H9 (cell line): ENCODE measurements around the gene BIN1. TPM values are rescaled to one million over a fixed set of nuclear protein-coding genes. Genes with fewer than 3 reads are reported as not detected.

ENCODE experiments used
- DNase-seq: peaks from one replicate; pipeline ENCODE4 v3.0.0-alpha.2; 2017
- H2AFZ ChIP-seq: one replicate; pipeline ENCODE4 v1.6.1; 2013; ENCODE audit warnings: mild to moderate bottlenecking, low read length, control low read depth, moderate library complexity
- H2AK5ac ChIP-seq: 2 replicates; pipeline ENCODE4 v1.6.1; 2013; ENCODE audit warnings: low read length, control low read depth, mixed read lengths; ENCODE audit not compliant: insufficient read length
- H2BK120ac ChIP-seq: one replicate; pipeline ENCODE4 v1.6.1; 2013; ENCODE audit warnings: low read depth, mild to moderate bottlenecking, low read length, control low read depth, inconsistent platforms; ENCODE audit not compliant: poor library complexity, severe bottlenecking
- H2BK12ac ChIP-seq: 2 replicates; pipeline ENCODE4 v1.6.1; 2013; ENCODE audit warnings: low read length, control low read depth, mixed read lengths, low read depth; ENCODE audit not compliant: insufficient read length
- H2BK15ac ChIP-seq: 2 replicates; pipeline ENCODE4 v1.6.1; 2013; ENCODE audit warnings: low read depth, low read length, control low read depth
- H2BK20ac ChIP-seq: one replicate; pipeline ENCODE4 v1.6.1; 2013; ENCODE audit warnings: low read depth, mild to moderate bottlenecking, low read length, control low read depth, inconsistent platforms; ENCODE audit not compliant: poor library complexity, severe bottlenecking
- H2BK5ac ChIP-seq: 2 replicates; pipeline ENCODE4 v1.6.1; 2013; ENCODE audit warnings: low read length, control low read depth, mixed read lengths; ENCODE audit not compliant: insufficient read length
- H3K14ac ChIP-seq: 2 replicates; pipeline ENCODE4 v1.6.1; 2013; ENCODE audit warnings: low read length, control low read depth; ENCODE audit not compliant: insufficient read depth
- H3K18ac ChIP-seq: 2 replicates; pipeline ENCODE4 v1.6.1; 2013; ENCODE audit warnings: low read depth, mild to moderate bottlenecking, mixed read lengths, low read length, control low read depth; ENCODE audit not compliant: insufficient read length
- H3K23ac ChIP-seq: 2 replicates; pipeline ENCODE4 v1.6.1; 2013; ENCODE audit warnings: low read length, control low read depth, mixed read lengths, low read depth; ENCODE audit not compliant: insufficient read length
- H3K23me2 ChIP-seq: 2 replicates; pipeline ENCODE4 v1.6.1; 2013; ENCODE audit warnings: low read depth, mild to moderate bottlenecking, mixed read lengths, low read length, control low read depth; ENCODE audit not compliant: insufficient read length, poor library complexity, severe bottlenecking
- H3K27ac ChIP-seq: 2 replicates; pipeline ENCODE4 v1.5.1; 2013; ENCODE audit warnings: low read length, control low read depth, mixed read lengths, low read depth; ENCODE audit not compliant: insufficient read length
- H3K27me3 ChIP-seq: 2 replicates; pipeline ENCODE4 v1.6.1; 2013; ENCODE audit warnings: low read length, control low read depth, inconsistent platforms; ENCODE audit not compliant: insufficient read depth
- H3K4ac ChIP-seq: 2 replicates; pipeline ENCODE4 v1.6.1; 2013; ENCODE audit warnings: low read depth, mild to moderate bottlenecking, control low read depth, inconsistent platforms, low read length, moderate library complexity
- H3K4me1 ChIP-seq: 2 replicates; pipeline ENCODE4 v1.6.1; 2013; ENCODE audit warnings: low read length, control low read depth, inconsistent platforms; ENCODE audit not compliant: insufficient read depth
- H3K4me2 ChIP-seq: 2 replicates; pipeline ENCODE4 v1.6.1; 2013; ENCODE audit warnings: low read length, control low read depth, mixed read lengths; ENCODE audit not compliant: insufficient read length, insufficient read depth
- H3K56ac ChIP-seq: 2 replicates; pipeline ENCODE4 v1.6.1; 2013; ENCODE audit warnings: low read depth, mild to moderate bottlenecking, mixed read lengths, low read length, control low read depth; ENCODE audit not compliant: insufficient read length
- H3K79me1 ChIP-seq: 2 replicates; pipeline ENCODE4 v1.6.1; 2013; ENCODE audit warnings: low read depth, mild to moderate bottlenecking, moderate library complexity, low read length, control low read depth, inconsistent platforms; ENCODE audit not compliant: insufficient read depth, poor library complexity, severe bottlenecking
- H3K79me2 ChIP-seq: 2 replicates; pipeline ENCODE4 v1.6.1; 2013; ENCODE audit warnings: low read length, control low read depth, inconsistent platforms; ENCODE audit not compliant: insufficient read depth
- H3K9ac ChIP-seq: 2 replicates; pipeline ENCODE4 v1.6.1; 2013; ENCODE audit warnings: low read length, control low read depth, mixed read lengths; ENCODE audit not compliant: insufficient read length; ENCODE audit errors: extremely low read depth
- H3K9me3 ChIP-seq: one replicate; pipeline ENCODE4 v1.6.1; 2013; ENCODE audit warnings: low read depth, low read length, inconsistent platforms; ENCODE audit not compliant: control insufficient read depth
- H3T11ph ChIP-seq: one replicate; pipeline ENCODE4 v1.6.1; 2013; ENCODE audit warnings: mild to moderate bottlenecking, low read length, control low read depth, inconsistent platforms
- H4K20me1 ChIP-seq: one replicate; pipeline ENCODE4 v1.6.1; 2013; ENCODE audit not compliant: control insufficient read depth, insufficient read length, insufficient read depth
- H4K5ac ChIP-seq: 2 replicates; pipeline ENCODE4 v1.6.1; 2013; ENCODE audit warnings: low read depth, mild to moderate bottlenecking, mixed read lengths, low read length, control low read depth; ENCODE audit not compliant: insufficient read length
- H4K8ac ChIP-seq: replicated peaks from 2 replicates; pipeline ENCODE4 v1.6.1; 2013; ENCODE audit warnings: low read length, control low read depth, mixed read lengths, low read depth; ENCODE audit not compliant: insufficient read length
- H4K91ac ChIP-seq: 2 replicates; pipeline ENCODE4 v1.6.1; 2013; ENCODE audit warnings: low read depth, mild to moderate bottlenecking, moderate library complexity, mixed read lengths, low read length, control low read depth; ENCODE audit not compliant: insufficient read length
- H3K27ac Mint-ChIP-seq, 3 experiments: 2 replicates in 2 of 3; 3 replicates in 1 of 3; pipeline ENCODE4 v1.8.0; 2020 to 2021; ENCODE audit warnings: mixed read lengths in 3 of 3, mild to moderate bottlenecking in 1 of 3, moderate library complexity in 1 of 3
- H3K27me3 Mint-ChIP-seq: 2 replicates; pipeline ENCODE4 v1.8.0; 2021; ENCODE audit warnings: low read depth, mild to moderate bottlenecking, moderate library complexity, mixed read lengths
- H3K36me3 Mint-ChIP-seq, 3 experiments: 2 replicates in 2 of 3; 3 replicates in 1 of 3; pipeline ENCODE4 v1.8.0; 2020 to 2021; ENCODE audit warnings: low read depth in 3 of 3, mixed read lengths in 3 of 3; ENCODE audit not compliant: insufficient read depth in 1 of 3
- H3K4me1 Mint-ChIP-seq, 2 experiments: 2 replicates each; pipeline ENCODE4 v1.8.0; 2020; ENCODE audit warnings: mixed read lengths in 2 of 2
- H3K4me3 Mint-ChIP-seq, 2 experiments: 2 replicates in 1 of 2; 3 replicates in 1 of 2; pipeline ENCODE4 v1.8.0; 2020 to 2021; ENCODE audit warnings: mild to moderate bottlenecking in 2 of 2, mixed read lengths in 2 of 2, moderate library complexity in 1 of 2
- H3K9me3 Mint-ChIP-seq, 2 experiments: 2 replicates in 1 of 2; 3 replicates in 1 of 2; pipeline ENCODE4 v1.8.0; 2020; ENCODE audit warnings: mild to moderate bottlenecking in 2 of 2, mixed read lengths in 2 of 2, moderate library complexity in 1 of 2
- CTCF ChIP-seq: fragments of 200-600 bp; sonication (generic); conservative IDR thresholded peaks from 3 replicates; pipeline ENCODE4 v1.8.0; 2021; ENCODE audit warnings: antibody characterized with exemption, mild to moderate bottlenecking
- total RNA-seq: library from RNA; stranded (reverse); gene quantifications from 2 replicates; pipeline ENCODE4 v1.2.1, GENCODE V29; 2021

Gene BIN1
- total RNA-seq, 1 experiment from 2014 or later = 32.0 TPM

DNA sequence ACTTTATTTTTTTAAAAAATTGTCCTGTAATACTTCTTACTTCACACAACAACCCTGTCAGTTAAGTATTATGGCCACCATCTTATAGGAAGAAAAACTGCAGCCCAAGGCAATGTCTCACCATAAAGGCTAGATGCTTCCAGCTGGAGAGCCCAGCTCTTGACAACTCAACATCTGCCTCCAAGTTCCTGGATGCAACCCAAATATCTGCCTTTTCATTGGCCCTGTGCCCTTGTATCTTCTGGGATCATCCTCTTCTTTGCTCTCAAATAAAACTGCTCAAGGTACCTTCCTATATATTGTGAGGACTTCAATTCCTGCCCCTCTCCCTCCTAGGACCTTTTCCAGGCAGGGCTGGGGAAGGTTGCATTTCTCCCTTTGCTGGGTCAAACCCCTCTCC lies 69.5 kb downstream of the BIN1 start:
- Histone ChIP-seq H3K56ac (no peak overlapping the region), H3K18ac (no peak overlapping the region), H3K4me1 (no peaks in the 10 kb centered on the region), H3K4me2 (no peak overlapping the region), H2BK20ac (no peak overlapping the region), H2BK15ac (no peak overlapping the region), H2BK5ac (no peak overlapping the region), H3K9me3 (no peaks in the 10 kb centered on the region), H3K4ac (no peak overlapping the region), H3K9ac (no peak overlapping the region), H3K27me3 (no peaks in the 10 kb centered on the region), H3K23ac (no peak overlapping the region), H2BK120ac (no peak overlapping the region), H3K79me1 (no peaks in the 10 kb centered on the region), H4K20me1 (no peaks in the 10 kb centered on the region), H4K8ac (no peak overlapping the region), H3K14ac (no peak overlapping the region; the same call in 1 of the 2 replicates), H2BK12ac (no peak overlapping the region), H2AFZ (no peak overlapping the region), H4K91ac (no peak overlapping the region), H3T11ph (no peak overlapping the region), H3K27ac (no peak overlapping the region), H4K5ac (no peak overlapping the region), H3K23me2 (no peaks in the 10 kb centered on the region), H3K79me2 (no peaks in the 10 kb centered on the region), H2AK5ac (no peak overlapping the region)
- Mint-ChIP-seq H3K4me3 (no peak overlapping the region), H3K9me3 (no peaks in the 10 kb centered on the region), H3K27ac (no peak overlapping the region), H3K36me3 (no peaks in the 10 kb centered on the region), H3K27me3 (peaks cover 2% of the 10 kb centered on the region; the same call in 1 of the 2 replicates), H3K4me1 (no peaks in the 10 kb centered on the region)
- no peak for TF ChIP-seq CTCF
- no peak for DNase-seq
